GM04504 (cell line): Measurements from ENCODE around the gene MRGPRD.

Experiments used
- DNase-seq: peaks from one replicate; pipeline ENCODE4 v3.0.0-alpha.2; 2012; ENCODE audit warnings: low read depth

MRGPRD gene

GRCh38 chr11:68930991-68931855, 49.6 kb downstream of the MRGPRD start:
- DNase-seq = no peak
